GM21390 (cell line): ENCODE data around the gene NUP210L.
"Not testable (repeated sequence)": the region's sequence is repeated elsewhere in the genome, so short reads cannot be mapped to it uniquely, and the experiment has no call there.

Experiments used
- ATAC-seq: cut with Tn5 transposase; IDR thresholded peaks from one replicate; pipeline ENCODE4 v1.9.1; 2021; ENCODE audit not compliant: unreplicated experiment

The NUP210L gene

DNA sequence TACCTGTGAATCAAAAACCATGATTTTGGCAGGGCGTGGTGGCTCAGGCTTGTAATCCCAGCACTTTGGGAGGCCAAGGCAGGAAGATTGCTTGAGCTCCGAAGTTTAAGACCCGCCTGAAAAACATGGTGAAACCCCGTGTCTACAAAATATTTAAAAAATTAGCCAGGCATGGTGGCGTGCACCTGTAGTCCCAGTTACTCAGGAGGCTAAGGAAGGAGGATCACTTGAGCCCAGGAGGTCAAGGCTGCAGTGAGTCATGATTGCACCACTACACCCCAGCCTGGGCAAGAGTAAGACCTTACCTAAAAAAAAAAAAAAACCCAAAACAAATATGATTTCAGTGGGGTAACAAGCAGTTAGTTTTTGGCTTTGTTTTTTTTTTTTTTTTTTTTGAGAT, 54.7 kb downstream of the NUP210L start:
- ATAC-seq, result not testable (repeated sequence)

- ATAC-seq, result no peak
These were observed 57.0 kb downstream of the NUP210L start for GRCh38 chr1:154097873-154098272.

- ATAC-seq, result no peak
These were observed 59.3 kb downstream of the NUP210L start for GRCh38 chr1:154095456-154096060.

DNA sequence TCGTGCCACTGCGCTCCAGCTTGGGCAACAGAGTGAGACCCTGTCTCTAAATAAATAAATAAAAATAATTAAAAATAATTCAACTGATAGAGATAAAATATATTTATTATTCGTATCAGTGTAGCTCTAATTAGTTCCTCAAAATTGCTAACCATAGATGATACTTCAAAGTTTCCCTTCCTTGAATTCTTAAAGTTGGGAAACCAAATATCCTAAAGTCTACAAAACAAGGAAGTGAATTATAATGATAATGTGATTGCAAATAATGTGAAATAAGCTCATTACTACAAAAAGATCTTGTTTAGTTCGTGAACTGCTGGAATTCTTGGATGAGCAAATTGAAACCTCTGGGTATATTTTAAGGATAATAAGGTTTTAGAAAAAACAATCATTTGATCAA, 60.5 kb downstream of the NUP210L start:
- ATAC-seq, result no peak

GRCh38 chr1:154093699-154094098, 61.2 kb downstream of the NUP210L start:
- no peak for ATAC-seq

- ATAC-seq, result no peak
These were observed 63.2 kb downstream of the NUP210L start for GRCh38 chr1:154091706-154092105.

DNA sequence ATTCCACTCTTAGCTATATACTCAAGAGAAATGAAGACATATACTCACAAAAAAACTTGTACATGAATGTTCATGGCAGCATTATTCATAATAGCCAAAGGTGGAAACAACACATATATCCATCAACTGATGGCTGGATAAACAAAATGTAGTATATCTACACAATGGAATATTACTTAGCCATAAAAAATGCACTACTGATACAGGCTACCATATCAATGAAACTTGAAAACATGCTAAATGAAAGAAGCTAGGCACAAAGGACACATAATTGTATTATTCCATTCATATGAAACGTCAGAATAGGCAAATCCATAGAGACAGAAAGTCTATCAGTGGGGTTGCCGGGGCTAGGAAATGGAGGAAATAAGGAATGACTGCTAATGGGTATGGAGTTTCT, 67.3 kb downstream of the NUP210L start:
- no peak for ATAC-seq

DNA sequence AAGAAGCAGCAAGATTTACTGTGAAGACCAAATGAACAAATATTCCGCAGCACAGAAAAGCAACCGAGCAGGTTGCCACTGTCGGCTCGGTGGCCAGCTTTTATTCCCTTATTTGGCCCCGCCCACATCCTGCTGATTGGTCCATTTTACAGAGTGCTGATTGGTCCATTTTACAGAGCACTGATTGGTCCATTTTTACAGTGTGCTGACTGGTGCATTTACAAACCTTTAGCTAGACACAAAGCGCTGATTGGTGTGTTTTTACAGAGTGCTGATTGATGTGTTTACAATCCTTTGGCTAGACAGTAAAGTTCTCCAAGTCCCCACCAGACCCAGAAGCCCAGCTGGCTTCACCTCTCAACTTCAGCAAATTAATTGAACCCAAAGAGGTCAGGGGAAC, 71.8 kb downstream of the NUP210L start:
- not testable (repeated sequence) for ATAC-seq

GRCh38 chr1:154081386-154082126, 73.3 kb downstream of the NUP210L start:
- no peak for ATAC-seq

GRCh38 chr1:154076413-154076812, 78.5 kb downstream of the NUP210L start:
- ATAC-seq, result no peak

DNA sequence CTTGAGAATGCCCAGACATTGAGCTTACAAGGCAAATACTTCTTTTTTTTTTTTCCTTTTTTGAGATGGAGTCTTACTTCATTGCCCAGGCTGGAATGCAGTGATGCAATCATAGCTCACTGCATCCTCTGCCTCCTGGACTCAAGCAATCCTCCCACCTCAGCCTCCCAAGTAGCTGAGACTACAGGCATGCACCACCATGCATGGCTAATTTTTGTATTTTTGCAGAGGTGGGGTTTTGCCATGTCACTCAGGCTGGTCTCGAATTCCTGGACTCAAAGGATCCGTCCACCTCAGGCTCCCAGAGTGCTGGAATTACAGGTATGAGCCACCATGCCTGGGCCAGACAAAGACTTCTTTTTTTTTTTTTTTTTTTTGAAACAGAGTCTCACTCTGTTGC, 79.1 kb downstream of the NUP210L start:
- ATAC-seq, result no peak

DNA sequence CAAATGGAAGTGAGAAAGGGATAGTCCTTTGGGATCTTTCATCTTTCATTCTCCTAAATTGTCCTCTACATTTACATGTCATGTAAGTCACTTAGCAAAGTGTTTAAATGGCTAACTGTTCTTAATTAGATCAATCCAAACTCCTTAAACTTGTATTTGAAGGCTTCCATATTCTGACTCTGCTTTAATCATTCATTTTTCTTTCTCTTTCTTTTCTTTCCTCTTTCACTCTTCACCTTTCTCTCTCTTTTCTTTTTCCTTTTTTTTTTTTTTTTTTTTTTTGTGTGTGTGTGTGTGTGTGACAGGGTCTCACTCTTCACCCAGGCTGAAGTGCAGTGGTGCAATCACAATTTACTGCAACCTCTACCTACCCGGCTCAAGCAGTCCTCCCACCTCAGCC, 92.6 kb downstream of the NUP210L start:
- no peak for ATAC-seq

- not testable (repeated sequence) for ATAC-seq
These were observed 107.4 kb downstream of the NUP210L start for GRCh38 chr1:154047436-154047835.

GRCh38 chr1:154033697-154034096, 121.2 kb downstream of the NUP210L start:
- not testable (repeated sequence) for ATAC-seq

- ATAC-seq, result no peak
These were observed 134.9 kb downstream of the NUP210L start for GRCh38 chr1:154019940-154020339.

- ATAC-seq, result no peak
These were observed 135.6 kb downstream of the NUP210L start for GRCh38 chr1:154019269-154019668.

DNA sequence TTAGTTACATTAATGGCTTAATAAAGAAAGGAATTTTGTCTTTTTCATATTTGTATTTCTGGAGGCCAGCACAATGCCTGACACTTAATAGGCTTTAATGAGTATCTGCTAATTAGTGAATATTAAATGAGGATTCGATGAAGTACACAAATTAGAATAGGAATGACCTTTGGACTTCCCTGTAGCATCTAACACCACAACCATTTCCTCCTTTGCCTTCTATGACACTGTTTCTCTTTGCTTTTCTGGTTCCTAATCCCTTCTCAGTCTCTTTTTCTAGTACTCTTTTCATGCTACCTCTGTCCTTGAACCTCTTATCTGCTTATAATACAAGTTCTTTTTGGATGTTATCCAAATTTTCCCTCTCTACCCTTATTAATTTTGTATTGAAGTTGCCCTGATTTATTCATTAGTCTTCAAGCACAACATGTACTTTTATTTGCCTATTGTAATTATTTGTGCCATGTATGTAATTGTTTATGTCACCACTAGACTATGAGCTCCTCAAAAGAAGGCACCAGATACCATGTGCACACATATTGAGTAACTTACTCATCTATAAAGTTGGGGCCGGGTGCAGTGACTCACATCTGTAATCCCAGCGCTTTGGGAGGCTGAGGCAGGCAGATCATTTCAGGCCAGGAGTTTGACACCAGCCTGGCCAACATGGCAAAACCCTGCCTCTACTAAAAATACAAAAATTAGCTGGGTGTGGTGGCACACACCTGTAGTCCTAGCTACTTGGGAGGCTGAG, 140.5 kb downstream of the NUP210L start:
- no peak for ATAC-seq

- ATAC-seq, result not testable (repeated sequence)
These were observed 142.3 kb downstream of the NUP210L start for GRCh38 chr1:154012543-154012942.

DNA sequence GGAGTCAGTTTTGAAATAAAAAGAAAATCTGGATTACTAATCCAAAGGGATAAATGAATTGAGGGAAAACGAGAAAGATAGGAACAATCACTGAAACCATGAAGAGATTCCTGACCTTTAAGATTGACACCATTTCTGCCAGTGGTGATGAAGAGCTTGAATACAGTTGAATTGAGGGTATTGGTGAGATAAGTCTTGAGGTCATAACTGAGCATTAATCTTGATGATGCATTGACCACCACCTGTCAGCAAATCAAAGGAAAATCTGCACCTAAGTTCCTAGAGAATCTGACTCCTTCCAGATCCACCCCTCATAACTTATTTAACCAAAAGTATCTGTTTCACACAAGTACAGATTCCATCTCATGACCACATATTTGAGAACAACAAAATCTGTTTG, 142.7 kb downstream of the NUP210L start:
- ATAC-seq, result no peak

DNA sequence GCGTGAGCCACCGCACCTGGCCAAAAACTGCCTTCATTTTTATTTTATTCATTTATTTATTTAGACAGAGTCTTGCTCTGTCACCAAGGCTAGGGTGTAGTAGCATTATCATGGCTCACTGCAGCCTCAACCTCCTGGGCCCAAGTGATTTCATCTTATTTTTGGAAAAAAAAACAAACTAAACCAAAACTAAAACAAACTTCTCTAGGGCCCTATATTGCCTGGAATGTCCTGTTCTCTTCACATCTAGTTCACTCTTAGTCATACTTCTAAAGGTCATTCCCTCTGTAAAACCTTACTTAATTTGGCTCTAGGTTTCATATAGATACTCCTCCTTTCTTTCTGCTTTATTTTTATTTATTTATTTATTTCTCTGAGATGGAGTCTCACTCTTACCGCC, 148.7 kb downstream of the NUP210L start:
- no peak for ATAC-seq

GRCh38 chr1:154000420-154000819, 154.5 kb downstream of the NUP210L start:
- no peak for ATAC-seq

GRCh38 chr1:153996882-153997281, 158.0 kb downstream of the NUP210L start:
- ATAC-seq, result not testable (repeated sequence)
